ENCODE results near the gene EGFL7.
A peak's percentile ranks its signal among the peaks of the same experiment; 100 is the strongest.

EGFL7 gene

DNA sequence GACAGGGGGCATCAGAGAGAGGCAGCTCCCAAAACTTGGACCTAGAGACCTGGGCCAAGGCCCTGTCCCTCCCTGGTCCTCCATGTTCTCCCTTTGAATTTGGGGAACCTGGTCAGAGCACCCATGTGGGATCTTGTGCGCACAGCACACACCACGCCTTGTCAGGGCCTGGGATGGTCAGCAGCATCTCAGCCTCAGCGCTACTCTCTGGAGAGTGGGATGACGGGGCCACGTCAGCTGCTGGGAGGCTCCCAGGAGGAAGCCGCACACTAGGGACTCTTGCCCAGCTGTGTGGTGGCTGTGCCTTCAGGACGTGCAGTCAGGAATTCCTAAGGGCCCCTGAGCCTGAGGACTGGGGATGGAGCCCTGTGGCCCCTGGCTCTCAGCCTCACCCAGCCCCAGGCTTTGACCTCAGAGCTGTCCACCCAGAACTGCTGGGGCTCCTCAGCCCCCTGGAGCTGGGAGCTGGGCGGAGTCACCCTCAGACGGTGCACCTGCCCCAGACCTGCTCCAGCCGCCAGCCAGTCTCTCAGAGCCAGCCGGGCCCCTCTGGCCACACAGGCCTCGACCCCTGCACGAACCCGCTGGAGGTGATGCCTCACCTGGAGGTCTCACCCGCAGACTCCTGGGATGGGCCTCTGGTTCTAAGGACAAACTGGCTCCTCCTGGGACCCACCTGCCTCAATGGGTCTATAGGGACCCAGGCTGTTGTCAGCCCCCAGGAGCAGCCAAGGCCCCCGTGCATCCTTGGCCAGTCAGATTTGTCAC lies 38.3 kb upstream of the EGFL7 start:
- no peak for DNase-seq (ENCODE audit: low read depth in 2 of 2)

DNA sequence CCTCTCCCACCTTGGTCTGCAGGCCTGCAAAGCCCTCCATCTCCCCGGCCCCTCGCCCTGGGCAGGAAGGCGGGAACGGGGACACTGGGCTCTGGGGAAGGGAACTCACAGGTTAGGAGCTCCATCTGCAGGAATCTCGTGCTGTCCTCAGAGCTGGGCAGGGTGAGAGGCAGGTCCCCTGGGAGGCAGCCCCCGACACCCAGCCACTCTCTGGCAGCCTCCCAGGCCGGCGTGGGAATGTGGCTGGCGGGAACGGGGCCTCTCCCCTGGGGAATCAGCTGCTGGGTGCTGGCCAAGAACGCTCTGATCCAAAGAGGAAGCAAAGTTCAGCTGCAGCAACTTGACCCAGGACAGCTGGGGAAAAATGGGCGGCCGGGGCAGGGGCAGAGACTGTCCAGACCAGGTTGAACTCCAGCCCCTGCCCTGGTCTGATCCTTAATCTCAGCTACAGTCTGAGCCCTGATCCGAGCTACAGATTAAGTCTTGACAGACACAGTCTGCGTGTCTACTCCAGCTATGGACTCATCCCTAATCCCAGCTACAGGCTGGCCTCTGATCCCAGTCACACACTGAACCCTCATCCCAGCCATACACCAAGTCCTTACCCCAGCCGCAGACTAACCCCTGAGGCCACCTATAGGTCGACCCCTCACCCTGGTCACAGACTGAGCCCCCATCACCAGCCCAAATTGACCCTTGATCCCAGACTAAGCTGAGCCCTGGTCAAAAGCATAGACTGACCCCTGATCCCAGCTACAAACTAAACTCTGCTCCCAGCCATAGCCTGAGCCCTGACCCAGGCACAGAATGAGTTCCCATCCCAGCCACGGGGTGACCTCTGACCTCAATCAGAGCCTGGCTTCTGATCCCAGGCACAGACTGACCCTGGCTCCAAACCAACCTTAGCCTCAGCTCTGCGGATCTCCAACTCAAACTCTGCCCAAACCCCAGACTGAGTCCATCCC lies 37.3 kb upstream of the EGFL7 start:
- no peak for DNase-seq (ENCODE audit: low read depth in 2 of 2)

DNA sequence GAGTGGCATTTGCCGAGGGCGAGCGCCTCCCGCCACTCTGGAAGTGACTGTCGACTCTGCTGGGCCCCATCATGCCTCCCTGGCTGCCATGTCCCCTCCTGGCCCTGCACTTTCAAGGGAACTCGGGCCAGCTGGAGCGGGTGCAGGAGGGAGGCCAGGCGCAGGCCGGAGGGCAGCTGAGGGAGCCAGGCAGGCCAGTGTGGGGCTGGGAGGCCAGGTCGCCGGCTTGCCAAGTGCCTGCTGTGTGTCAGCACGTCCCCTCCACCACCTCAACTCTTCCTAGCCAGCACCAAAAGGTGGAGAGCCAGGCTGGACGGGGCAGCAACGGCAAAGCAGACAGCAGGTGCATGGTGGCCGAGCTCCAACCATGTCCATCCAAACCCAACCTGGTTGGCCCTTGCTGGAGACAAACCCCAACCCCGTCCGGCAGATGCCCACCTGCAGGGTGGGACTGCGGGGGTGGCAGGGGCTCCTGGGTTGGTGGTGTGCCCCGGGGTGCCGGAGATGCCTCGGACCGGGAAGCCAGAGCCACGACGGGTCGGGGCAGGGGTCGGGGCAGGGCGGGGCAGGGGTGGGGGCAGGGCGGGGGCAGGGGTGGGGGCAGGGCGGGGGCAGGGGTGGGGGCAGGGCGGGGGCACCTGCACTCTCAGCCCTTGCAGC lies 36.5 kb upstream of the EGFL7 start:
- DNase-seq (ENCODE audit: low read depth in 2 of 2): no peak

GRCh38 chr9:136626740-136627642 lies 35.7 kb upstream of the EGFL7 start:
- DNase-seq (ENCODE audit: low read depth in 2 of 2): no peak

- DNase-seq (ENCODE audit: low read depth in 2 of 2): no peak
Observed at GRCh38 chr9:136627703-136628102, 35.0 kb upstream of the EGFL7 start.

GRCh38 chr9:136628268-136628667 lies 34.4 kb upstream of the EGFL7 start:
- no peak for DNase-seq (ENCODE audit: low read depth in 2 of 2)

GRCh38 chr9:136629001-136629878 lies 33.5 kb upstream of the EGFL7 start:
- DNase-seq (ENCODE audit: low read depth in 2 of 2): no peak

DNA sequence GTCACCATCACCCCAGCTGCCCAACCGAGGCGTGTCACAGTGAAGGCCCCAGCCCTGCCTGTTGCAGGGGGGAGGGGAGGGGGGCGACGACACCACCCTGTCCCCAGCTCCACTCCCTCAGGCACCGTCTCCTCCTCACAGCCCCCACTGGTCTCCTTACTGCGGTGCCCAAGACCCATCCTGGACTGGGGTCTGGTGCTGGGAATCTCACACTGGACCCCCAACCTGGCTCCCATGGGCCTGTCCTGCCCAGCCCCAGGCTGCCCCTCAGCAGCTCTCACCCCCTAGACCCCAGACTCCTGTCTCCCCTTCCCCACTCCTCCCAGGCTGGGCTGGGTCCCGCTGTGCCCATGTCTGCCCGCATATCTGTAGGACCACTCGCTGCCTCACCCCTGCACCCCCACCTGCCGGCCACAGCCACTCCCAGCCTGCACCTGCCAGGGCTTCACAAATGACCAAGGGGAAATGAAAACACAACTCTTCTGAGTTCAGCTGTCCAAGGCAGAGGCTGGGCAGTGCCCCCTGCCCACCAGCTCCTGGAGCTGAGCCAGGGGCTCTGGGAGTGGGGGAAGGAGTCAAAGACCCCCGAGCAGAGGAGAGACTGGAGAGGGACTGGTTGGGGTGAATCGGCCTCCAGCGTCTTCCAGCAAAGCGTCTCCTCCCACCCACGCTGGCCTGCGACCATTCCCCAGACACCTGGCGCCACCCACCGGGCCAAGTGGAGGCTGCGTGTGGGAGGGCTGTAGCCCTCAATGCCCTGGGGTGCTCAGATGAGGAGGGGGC lies 32.6 kb upstream of the EGFL7 start:
- peak; percentile 20 to 43 for DNase-seq (ENCODE audit: low read depth in 2 of 2)

DNA sequence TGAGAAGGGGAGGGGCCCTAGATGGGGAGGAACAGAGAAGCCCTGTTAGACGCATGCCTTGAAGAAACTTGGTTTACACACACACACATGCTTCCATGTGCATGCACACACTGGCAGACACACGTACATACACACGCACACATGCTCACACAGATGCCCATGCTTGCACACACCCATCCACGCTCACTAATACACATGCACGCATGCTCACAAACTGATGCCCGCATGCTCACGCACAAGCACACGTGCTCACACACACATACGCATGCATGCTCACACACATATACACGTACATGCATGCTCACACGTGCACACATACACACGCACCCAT lies 32.1 kb upstream of the EGFL7 start:
- DNase-seq (ENCODE audit: low read depth in 2 of 2): no peak

DNA sequence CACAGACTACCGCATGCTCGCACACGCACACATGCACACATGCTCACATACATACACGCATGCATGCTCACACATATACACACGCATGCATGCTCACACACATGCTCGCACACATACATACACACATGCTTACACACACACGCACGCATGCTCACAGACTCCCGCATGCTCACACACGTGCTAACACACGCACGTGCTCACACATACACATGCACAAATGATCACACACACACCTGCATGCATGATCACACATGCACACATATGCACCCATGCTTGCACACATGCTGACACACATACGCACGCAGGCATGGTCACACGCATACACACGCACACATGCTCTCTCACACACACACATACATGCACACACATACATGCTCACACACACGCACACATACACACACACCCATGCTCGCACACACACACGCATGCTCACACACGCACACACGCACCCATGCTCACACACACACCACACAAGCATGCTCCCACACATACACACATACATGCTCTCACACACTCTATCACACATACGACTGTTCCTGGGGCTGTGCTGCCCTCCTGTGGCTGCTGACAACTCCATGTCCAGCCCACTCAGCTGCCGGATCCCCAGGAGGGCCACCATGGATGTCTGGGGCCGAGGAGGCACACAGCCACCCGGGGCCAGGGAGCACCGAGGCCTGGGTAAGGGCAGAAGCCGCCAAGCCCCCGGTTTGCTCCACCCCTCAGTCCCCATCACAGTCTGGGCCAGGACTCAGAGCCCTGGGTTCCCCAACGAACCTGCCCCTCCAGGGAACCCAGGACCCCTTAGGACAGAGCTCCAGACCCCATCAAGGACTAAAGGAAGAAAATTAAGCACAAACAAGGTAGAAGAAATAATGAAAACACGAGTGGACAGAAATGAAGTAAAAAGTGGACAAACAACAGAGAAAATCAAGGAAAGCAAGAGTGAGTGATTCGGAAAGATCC lies 31.4 kb upstream of the EGFL7 start:
- DNase-seq (ENCODE audit: low read depth in 2 of 2): peak; percentile 54 to 58

DNA sequence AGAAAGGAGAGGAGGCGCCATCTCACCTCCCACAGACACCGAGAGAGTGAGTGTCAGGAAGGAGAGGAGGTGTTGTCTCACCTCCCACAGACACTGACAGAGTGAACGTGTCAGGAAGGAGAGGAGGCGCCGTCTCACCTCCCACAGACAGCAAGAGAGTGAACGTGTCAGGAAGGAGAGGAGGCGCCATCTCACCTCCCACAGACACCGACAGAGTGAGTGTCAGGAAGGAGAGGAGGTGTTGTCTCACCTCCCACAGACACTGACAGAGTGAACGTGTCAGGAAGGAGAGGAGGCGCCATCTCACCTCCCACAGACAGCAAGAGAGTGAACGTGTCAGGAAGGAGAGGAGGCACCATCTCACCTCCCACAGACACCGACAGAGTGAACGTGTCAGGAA lies 30.6 kb upstream of the EGFL7 start:
- peak in 1 of 2 donors; percentile 24 for DNase-seq (ENCODE audit: low read depth in 2 of 2)

DNA sequence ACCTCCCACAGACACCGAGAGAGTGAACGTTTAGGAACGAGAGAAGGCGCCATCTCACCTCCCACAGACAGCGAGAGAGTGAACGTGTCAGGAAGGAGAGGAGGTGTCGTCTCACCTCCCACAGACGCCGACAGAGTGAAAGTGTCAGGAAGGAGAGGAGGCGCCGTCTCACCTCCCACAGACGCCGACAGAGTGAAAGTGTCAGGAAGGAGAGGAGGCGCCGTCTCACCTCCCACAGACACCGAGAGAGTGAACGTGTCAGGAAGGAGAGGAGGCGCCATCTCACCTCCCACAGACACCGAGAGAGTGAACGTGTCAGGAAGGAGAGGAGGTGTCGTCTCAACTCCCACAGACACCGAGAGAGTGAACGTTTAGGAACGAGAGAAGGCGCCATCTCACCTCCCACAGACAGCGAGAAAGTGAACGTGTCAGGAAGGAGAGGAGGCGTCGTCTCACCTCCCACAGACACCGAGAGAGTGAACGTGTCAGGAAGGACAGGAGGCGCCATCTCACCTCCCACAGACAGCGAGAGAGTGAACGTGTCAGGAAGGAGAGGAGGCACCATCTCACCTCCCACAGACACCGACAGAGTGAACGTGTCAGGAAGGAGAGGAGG lies 30.1 kb upstream of the EGFL7 start:
- DNase-seq (ENCODE audit: low read depth in 2 of 2): peak; percentile 13 to 27

- DNase-seq (ENCODE audit: low read depth in 2 of 2): no peak
Observed at GRCh38 chr9:136634904-136635303, 27.8 kb upstream of the EGFL7 start.

GRCh38 chr9:136640171-136641111 lies 22.3 kb upstream of the EGFL7 start:
- no peak for DNase-seq (ENCODE audit: low read depth in 2 of 2)

DNA sequence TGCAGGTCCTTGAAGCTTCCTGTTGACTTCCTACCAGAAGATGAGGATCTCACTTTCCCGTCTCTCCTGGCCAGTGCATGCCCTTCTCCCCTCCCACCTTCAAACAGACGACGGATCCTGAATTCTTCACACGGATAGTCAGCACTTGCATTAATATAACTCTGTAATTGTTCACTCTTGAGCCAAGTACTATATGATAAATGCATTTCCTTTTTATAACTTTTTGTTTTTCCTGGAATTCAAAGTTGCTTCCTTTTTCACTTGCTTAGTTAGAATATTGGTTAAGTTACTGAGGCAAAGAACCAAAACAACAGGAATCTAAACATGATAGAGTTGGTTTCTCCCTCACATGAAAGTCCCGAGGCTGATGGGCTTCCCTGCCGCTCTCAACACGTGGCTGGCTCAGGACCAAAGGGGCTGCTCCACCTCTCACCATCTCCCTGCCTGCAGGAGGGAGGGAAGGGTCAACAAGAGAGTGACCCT lies 20.2 kb upstream of the EGFL7 start:
- DNase-seq (ENCODE audit: low read depth in 2 of 2): no peak

GRCh38 chr9:136643596-136644342 lies 18.9 kb upstream of the EGFL7 start:
- no peak for DNase-seq (ENCODE audit: low read depth in 2 of 2)
